ENCODE measurements around the gene SEC14L1. TPM values are rescaled to one million over a fixed set of nuclear protein-coding genes. Genes with fewer than 3 reads are reported as not detected.
A peak's percentile ranks its signal among the peaks of the same experiment; 100 is the strongest.

Gene SEC14L1
- total and polyA plus RNA-seq, 4 donors, result 17.0 to 52.0 (median 26.8) TPM

DNA sequence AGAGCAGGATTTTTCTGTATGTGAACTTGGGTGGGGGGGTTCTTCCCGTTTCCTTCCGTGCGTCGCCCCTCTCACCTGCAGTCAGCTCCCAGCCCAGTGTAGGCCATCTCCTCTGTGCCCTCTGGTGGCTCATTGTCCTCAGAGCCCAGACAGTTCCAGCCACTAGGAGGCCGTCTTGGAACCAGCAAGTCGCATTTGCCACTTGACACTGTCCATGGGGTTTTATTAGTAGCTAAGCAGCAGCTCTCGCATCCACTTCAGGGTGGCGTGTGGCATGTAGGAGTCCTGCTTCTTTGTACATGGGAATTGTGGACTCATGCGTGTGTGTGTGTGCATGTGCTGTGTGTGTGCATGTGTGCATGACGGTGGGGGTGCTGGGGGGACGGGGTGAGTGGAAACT, 74.0 kb downstream of the SEC14L1 start:
- 77% methylated on average over 11 of the region's 11 CpGs for WGBS
- peak; percentile 60 for DNase-seq (ENCODE audit: low spot score)
- no peaks in the 10 kb centered on the region for H3K4me1 ChIP-seq (ENCODE audit: control insufficient read depth in 4 of 4, insufficient read depth in 4 of 4, low read length in 3 of 4)

DNA sequence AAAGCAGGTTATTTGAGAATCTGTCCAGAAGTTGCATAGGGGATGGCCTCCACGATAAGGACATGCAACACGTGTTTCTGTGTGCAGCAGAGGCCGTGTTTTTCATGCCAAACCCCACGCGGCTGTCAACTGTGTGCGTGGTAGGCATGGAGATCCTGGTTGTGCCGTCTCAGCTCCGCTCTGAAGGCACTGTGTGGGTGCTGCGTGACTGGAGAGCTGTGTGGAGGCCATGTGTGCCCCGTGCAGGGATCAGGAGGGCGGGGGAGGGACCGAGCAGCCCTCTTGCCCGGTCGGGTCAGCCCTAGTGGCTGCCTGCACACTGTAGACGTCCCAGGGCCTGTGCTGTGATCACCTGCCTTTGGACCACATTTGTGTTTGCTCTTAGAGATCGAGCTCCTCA, 74.5 kb downstream of the SEC14L1 start:
- 95% methylated on average over 16 of the region's 16 CpGs for WGBS
- Histone ChIP-seq H3K27ac (ENCODE audit: low read depth in 1 of 2, low read length in 2 of 2) (no peak overlapping the region), H3K4me1 (ENCODE audit: control insufficient read depth in 4 of 4, insufficient read depth in 4 of 4, low read length in 3 of 4) (no peaks in the 10 kb centered on the region), H3K27me3 (ENCODE audit: control insufficient read depth in 4 of 4, insufficient read depth in 4 of 4, low read length in 3 of 4) (no peaks in the 10 kb centered on the region), H3K36me3 (ENCODE audit: control insufficient read depth in 4 of 4, insufficient read depth in 3 of 4, low read depth in 1 of 4, low read length in 3 of 4) (peaks cover 5 to 56% (median 36%) of the 10 kb centered on the region in 4 donors), H3K9me3 (ENCODE audit: control insufficient read depth in 4 of 4, low read length in 3 of 4) (no peaks in the 10 kb centered on the region), H3K9ac (ENCODE audit: low read depth in 1 of 2, low read length in 2 of 2) (no peak overlapping the region), H3K4me3 (ENCODE audit: low read depth in 1 of 3, low read length in 3 of 3) (no peak overlapping the region)
- DNase-seq (ENCODE audit: low spot score), result no peak
- TF ChIP-seq TAF1 (conservative IDR thresholded peaks at IDR 0.05) (no peak), FOXA2 (IDR thresholded peaks at IDR 0.05) (no peak), SP1 (IDR thresholded peaks at IDR 0.05) (no peak), HNF4G (IDR thresholded peaks at IDR 0.05) (no peak), GABPA (IDR thresholded peaks at IDR 0.05 in 1 of 2, conservative IDR thresholded peaks at IDR 0.05 in 1 of 2) (no peak)
- TF ChIP-seq, protein P1, sequence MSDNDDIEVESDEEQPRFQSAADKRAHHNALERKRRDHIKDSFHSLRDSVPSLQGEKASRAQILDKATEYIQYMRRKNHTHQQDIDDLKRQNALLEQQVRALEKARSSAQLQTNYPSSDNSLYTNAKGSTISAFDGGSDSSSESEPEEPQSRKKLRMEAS (IDR thresholded peaks at IDR 0.05), result no peak
- TF ChIP-seq, protein P2, sequence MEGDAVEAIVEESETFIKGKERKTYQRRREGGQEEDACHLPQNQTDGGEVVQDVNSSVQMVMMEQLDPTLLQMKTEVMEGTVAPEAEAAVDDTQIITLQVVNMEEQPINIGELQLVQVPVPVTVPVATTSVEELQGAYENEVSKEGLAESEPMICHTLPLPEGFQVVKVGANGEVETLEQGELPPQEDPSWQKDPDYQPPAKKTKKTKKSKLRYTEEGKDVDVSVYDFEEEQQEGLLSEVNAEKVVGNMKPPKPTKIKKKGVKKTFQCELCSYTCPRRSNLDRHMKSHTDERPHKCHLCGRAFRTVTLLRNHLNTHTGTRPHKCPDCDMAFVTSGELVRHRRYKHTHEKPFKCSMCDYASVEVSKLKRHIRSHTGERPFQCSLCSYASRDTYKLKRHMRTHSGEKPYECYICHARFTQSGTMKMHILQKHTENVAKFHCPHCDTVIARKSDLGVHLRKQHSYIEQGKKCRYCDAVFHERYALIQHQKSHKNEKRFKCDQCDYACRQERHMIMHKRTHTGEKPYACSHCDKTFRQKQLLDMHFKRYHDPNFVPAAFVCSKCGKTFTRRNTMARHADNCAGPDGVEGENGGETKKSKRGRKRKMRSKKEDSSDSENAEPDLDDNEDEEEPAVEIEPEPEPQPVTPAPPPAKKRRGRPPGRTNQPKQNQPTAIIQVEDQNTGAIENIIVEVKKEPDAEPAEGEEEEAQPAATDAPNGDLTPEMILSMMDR (IDR thresholded peaks at IDR 0.05; ENCODE audit: low read depth, low read length, missing input control), result no peak

More for the DNA sequence above, 74.0 kb downstream of the SEC14L1 start:
- Histone ChIP-seq H3K9me3 (ENCODE audit: control insufficient read depth in 4 of 4, low read length in 3 of 4) (no peaks in the 10 kb centered on the region), H3K27ac (ENCODE audit: low read depth in 1 of 2, low read length in 2 of 2) (no peak overlapping the region), H3K27me3 (ENCODE audit: control insufficient read depth in 4 of 4, insufficient read depth in 4 of 4, low read length in 3 of 4) (no peaks in the 10 kb centered on the region), H3K36me3 (ENCODE audit: control insufficient read depth in 4 of 4, insufficient read depth in 3 of 4, low read depth in 1 of 4, low read length in 3 of 4) (peaks cover 5 to 59% (median 37%) of the 10 kb centered on the region in 4 donors), H3K4me3 (ENCODE audit: low read depth in 1 of 3, low read length in 3 of 3) (no peak overlapping the region), H3K9ac (ENCODE audit: low read depth in 1 of 2, low read length in 2 of 2) (no peak overlapping the region)
- TF ChIP-seq, protein P3, sequence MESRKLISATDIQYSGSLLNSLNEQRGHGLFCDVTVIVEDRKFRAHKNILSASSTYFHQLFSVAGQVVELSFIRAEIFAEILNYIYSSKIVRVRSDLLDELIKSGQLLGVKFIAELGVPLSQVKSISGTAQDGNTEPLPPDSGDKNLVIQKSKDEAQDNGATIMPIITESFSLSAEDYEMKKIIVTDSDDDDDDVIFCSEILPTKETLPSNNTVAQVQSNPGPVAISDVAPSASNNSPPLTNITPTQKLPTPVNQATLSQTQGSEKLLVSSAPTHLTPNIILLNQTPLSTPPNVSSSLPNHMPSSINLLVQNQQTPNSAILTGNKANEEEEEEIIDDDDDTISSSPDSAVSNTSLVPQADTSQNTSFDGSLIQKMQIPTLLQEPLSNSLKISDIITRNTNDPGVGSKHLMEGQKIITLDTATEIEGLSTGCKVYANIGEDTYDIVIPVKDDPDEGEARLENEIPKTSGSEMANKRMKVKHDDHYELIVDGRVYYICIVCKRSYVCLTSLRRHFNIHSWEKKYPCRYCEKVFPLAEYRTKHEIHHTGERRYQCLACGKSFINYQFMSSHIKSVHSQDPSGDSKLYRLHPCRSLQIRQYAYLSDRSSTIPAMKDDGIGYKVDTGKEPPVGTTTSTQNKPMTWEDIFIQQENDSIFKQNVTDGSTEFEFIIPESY (IDR thresholded peaks at IDR 0.05), result no peak
- TF ChIP-seq GABPA (IDR thresholded peaks at IDR 0.05 in 1 of 2, conservative IDR thresholded peaks at IDR 0.05 in 1 of 2) (no peak), HNF4G (IDR thresholded peaks at IDR 0.05) (no peak), NR2F2 (IDR thresholded peaks at IDR 0.05) (no peak), YY1 (IDR thresholded peaks at IDR 0.05) (no peak), RAD21 (IDR thresholded peaks at IDR 0.05) (peak; percentile 51 to 70), FOXA1 (IDR thresholded peaks at IDR 0.05) (no peak)
- TF ChIP-seq, protein P4, sequence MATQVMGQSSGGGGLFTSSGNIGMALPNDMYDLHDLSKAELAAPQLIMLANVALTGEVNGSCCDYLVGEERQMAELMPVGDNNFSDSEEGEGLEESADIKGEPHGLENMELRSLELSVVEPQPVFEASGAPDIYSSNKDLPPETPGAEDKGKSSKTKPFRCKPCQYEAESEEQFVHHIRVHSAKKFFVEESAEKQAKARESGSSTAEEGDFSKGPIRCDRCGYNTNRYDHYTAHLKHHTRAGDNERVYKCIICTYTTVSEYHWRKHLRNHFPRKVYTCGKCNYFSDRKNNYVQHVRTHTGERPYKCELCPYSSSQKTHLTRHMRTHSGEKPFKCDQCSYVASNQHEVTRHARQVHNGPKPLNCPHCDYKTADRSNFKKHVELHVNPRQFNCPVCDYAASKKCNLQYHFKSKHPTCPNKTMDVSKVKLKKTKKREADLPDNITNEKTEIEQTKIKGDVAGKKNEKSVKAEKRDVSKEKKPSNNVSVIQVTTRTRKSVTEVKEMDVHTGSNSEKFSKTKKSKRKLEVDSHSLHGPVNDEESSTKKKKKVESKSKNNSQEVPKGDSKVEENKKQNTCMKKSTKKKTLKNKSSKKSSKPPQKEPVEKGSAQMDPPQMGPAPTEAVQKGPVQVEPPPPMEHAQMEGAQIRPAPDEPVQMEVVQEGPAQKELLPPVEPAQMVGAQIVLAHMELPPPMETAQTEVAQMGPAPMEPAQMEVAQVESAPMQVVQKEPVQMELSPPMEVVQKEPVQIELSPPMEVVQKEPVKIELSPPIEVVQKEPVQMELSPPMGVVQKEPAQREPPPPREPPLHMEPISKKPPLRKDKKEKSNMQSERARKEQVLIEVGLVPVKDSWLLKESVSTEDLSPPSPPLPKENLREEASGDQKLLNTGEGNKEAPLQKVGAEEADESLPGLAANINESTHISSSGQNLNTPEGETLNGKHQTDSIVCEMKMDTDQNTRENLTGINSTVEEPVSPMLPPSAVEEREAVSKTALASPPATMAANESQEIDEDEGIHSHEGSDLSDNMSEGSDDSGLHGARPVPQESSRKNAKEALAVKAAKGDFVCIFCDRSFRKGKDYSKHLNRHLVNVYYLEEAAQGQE (IDR thresholded peaks at IDR 0.05), result no peak
- TF ChIP-seq, protein P5, sequence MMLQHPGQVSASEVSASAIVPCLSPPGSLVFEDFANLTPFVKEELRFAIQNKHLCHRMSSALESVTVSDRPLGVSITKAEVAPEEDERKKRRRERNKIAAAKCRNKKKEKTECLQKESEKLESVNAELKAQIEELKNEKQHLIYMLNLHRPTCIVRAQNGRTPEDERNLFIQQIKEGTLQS (IDR thresholded peaks at IDR 0.05), result no peak
- TF ChIP-seq, protein P1 (IDR thresholded peaks at IDR 0.05), result no peak
- TF ChIP-seq, protein P2 (IDR thresholded peaks at IDR 0.05; ENCODE audit: low read depth, low read length, missing input control), result peak; percentile 35
